NCI-H1092 (cell line): Measurements from ENCODE around the gene TMEM169.

Source experiments
- DNase-seq: peaks from one replicate; lab custom pipeline; 2025; lab: John Stamatoyannopoulos, UW

The TMEM169 gene

GRCh38 chr2:216081487-216082116 is at the start of gene TMEM169, which contains the start of gene PECR:
TSS of gene TMEM169 (plus strand) at chr2:216081919. CDS start at chr2:216095964, 14,045 bp downstream.
TSS of gene PECR (minus strand) at chr2:216081809. CDS start at chr2:216081741, 68 bp downstream.
- DNase-seq: peak; percentile 72

- no peak for DNase-seq
These were observed 49.6 kb upstream of the TMEM169 start for GRCh38 chr2:216031960-216032689.

DNA sequence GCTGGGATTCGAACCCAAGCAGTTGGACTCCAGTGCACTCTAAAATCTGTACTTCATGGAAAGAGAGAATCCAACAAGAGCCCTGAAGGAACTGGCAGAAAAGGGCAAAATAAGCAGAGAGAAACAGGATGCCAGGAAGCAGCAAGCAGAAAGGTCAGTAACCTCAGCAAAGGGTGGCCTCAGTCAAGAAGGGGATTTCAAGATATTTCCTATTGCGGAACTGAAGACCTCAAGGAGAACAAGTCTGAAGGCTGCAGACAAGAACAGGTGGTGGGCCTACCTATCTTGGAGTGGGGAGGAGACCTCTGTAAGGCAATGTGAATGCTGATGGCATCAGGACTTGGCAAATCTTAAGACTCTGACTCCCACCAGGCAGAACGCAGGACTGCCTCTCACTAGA is 48.3 kb upstream of the TMEM169 start:
- no peak for DNase-seq

- no peak for DNase-seq
These were observed 47.7 kb upstream of the TMEM169 start for GRCh38 chr2:216034065-216034464.

GRCh38 chr2:216039918-216040317 is 41.8 kb upstream of the TMEM169 start:
- DNase-seq: no peak

GRCh38 chr2:216041438-216041837 is 40.3 kb upstream of the TMEM169 start:
- DNase-seq: no peak

- no peak for DNase-seq
These were observed 37.8 kb upstream of the TMEM169 start for GRCh38 chr2:216043949-216044348.

DNA sequence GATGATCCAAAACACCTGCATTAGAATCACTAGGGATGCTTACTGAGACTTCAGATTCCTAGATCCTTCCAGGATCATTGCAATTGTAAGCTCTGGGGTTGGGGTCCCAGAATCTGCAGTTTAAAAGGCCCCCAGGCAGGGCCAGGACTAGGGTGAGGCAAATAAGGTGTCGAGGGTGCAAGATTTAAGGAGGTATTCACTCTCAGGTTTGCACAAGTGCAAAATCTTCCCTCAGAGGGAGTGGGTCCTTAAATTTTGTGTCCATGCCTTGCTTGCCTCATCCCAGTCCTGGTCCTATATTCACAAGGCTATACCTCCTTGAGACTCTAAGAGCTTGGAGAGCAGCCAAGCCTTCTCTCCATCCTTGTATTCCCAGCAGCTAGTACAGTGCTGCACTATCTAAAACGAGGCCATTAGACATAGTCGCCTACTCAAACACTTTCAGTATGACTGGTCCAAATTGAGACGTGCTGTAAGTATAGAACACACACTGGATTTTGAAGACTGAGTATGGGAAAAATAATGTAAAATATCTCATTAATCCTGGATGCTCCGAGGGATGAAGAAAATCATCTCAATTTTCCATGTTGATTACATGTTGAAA is 36.7 kb upstream of the TMEM169 start:
- no peak for DNase-seq

- no peak for DNase-seq
These were observed 34.3 kb upstream of the TMEM169 start for GRCh38 chr2:216047397-216047796.

- no peak for DNase-seq
These were observed 32.3 kb upstream of the TMEM169 start for GRCh38 chr2:216049452-216049851.

DNA sequence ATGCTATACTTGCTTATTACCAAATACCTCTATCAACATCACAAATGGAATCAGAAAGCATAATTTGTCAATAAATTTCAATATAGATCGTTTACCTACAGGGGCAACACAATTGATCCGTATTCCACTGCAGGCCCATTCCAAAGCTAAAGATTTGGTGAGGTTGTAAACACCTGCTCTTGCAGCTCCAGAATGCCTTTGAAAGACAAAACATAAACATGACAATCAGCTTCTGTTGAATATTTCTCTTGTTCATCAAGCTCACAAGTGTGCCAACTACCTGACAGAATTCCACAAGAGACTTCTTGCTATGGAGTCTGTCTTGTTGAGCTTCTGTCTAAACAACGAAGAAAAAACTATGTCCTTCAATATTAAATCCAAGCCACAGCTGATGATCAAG is 30.4 kb upstream of the TMEM169 start:
- no peak for DNase-seq

DNA sequence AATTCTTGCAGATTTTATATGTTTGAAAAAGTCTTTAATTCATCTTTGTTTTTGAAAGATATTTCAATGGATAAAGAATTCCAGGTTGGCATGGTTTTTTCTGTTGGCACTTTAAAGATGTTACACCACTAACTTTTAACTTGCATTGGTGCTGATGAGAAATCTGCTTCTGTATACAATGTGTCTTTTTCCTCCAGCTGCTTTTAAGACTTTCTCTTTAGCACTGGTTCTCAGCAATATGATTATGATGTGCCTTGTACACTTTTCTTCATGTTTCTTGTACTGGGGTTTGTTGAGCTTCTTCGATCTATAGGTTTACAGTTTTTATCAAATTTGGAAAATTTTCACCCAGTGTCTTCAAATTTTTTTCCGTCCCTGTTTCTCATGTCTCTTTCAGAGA is 29.3 kb upstream of the TMEM169 start:
- DNase-seq: no peak

DNA sequence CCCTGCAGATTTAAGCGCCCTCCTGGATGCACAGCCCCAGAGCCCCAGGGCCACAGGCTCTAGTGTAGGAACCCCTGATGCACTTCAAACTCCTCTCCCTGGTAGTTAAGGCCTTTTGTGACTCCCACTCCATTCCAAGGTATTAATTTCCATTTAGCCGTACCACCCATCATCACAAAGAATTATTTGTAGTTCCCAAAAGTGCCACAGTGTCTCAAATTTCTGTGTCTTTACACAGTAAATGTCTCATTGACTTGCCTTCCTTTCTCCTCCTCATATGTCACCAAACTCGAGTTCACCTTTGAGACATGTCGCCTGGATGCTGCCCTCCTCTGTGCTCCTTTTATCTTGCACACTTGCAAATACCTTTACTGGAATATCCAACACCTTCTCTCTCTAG is 26.0 kb upstream of the TMEM169 start:
- DNase-seq: no peak

DNA sequence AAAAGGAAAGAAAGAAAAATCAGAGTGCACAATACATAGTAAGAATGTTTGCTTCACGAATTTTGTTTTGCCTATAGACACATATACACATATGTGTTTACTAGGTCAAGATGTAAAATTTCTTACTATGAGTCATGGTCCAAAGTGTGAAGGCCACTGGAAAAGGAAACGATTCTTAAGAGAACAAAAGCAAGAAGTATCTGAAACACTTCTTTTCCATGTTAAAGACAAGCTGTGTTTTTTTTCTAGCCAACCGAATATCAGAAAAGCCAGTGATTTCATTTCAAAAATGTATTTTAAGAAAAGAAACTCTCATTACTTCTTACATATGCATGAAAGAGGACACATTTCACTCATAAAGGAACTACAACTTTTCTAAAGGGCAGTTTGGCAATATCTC is 25.0 kb upstream of the TMEM169 start:
- DNase-seq: no peak

GRCh38 chr2:216057688-216058193 is 24.0 kb upstream of the TMEM169 start:
- no peak for DNase-seq

GRCh38 chr2:216059233-216059834 is 22.4 kb upstream of the TMEM169 start:
- no peak for DNase-seq

DNA sequence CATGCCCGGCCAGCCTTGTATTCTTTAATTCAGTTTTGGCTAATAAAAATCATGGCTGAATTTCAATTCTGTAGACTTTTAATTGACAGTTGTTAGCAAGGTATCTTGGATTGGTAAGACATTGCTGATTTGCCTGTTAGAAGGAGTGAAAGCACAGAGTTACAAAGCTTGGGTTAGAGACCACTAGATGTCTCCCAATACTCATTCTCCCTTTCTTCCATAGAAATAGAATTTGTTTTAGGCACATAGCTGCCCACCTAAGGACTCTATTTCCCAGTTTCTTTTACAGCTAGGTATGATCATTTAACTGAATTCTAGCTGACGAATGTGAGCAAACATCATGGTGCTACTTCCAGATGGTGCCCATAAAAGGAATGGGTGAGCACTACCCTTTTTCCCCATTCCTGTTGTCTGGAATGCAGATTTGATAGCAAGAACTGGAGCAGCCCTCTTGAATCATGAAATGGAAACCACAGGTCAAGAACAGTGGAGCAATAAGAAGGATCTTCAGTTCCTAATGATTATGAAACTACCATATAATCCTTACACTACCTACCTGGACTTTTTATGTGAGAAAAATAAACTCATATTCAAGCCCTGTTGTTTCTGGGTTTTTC is 17.6 kb upstream of the TMEM169 start:
- no peak for DNase-seq

- no peak for DNase-seq
These were observed 17.1 kb upstream of the TMEM169 start for GRCh38 chr2:216064665-216065064.

GRCh38 chr2:216066230-216066629 is 15.5 kb upstream of the TMEM169 start:
- DNase-seq: no peak

DNA sequence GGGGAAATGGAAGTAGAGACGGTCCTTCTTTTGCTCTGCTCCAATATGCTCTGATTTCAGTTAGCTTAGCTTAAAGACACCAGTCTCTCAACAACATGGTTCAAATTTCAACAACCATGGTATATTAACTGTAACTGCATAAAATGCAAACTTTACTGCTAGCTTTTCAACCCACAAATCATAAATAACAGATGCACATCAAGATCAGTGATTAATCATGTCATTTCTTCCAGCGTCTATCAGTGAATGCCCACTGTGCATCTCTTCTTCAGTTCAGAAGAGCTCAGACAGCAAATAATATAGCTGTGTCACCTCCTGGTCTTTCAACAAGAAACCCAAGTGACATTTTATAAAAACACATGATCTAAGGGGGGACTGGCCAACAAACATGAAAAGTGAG is 12.7 kb upstream of the TMEM169 start:
- DNase-seq: no peak

DNA sequence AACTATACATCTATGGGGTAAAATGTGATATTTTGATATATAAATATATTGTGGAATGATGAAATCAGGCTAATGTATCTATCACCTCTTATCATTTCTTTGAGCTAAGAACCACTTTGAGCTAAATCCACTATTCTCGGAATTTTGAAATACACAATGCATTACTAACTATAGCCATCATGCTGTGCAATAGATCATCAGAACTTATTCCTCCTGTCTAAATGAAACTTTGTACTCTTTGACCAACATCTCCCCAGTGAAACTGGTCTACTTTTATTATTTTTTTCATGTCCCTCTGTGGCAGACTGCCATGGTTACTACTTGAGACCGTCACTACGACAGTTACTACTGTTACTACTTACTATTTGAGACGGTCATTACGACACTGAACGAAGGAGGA is 11.5 kb upstream of the TMEM169 start:
- no peak for DNase-seq
